ENCODE results near the gene IPO9. TPM values are rescaled to one million over a fixed set of nuclear protein-coding genes. Genes with fewer than 3 reads are reported as not detected.

IPO9 gene
- total and polyA plus RNA-seq, 2 experiments from 2014 or later = 47.6 to 87.4 TPM

- TF ChIP-seq ZNF462 (CRISPR knock-in tag; IDR thresholded peaks at IDR 0.05) = no peak
- TF ChIP-seq EZH2phosphoT487 (IDR thresholded peaks at IDR 0.05; ENCODE audit: unreplicated experiment) = no peak
- TF ChIP-seq ETS1 (IDR thresholded peaks at IDR 0.05) = no peak
- no peak for TF ChIP-seq STAT1 (IDR thresholded peaks at IDR 0.05; ENCODE audit: unreplicated experiment)
- no peak for TF ChIP-seq ZNF331 (CRISPR knock-in tag; IDR thresholded peaks at IDR 0.05; ENCODE audit: low read depth)
- TF ChIP-seq REST (IDR thresholded peaks at IDR 0.05; ENCODE audit: unreplicated experiment) = no peak
These were observed 13.6 kb downstream of the IPO9 start (continued) for GRCh38 chr1:201842472-201843027.

Data from GM23338 (cell line).